Heart right ventricle (tissue), 16 donors: Measurements from ENCODE around the gene BCORL1. TPM values are rescaled to one million over a fixed set of nuclear protein-coding genes. Genes with fewer than 3 reads are reported as not detected.
A peak's percentile ranks its signal among the peaks of the same experiment; 100 is the strongest.

Source experiments
- ATAC-seq, 8 donors: fragments of 200-7000 bp; cut with Tn5 transposase; one replicate each; pipeline ENCODE4 v1.9.1; 2020; ENCODE audit warnings: mild to moderate bottlenecking in 8 of 8, moderate library complexity in 8 of 8, moderate number of reproducible peaks in 1 of 8
- DNase-seq, 2 donors: peaks; one replicate each; pipeline ENCODE4 v3.0.0-alpha.2; 2020
- H3K27ac ChIP-seq, 10 donors: fragments of 200-600 bp; sonication (generic) in 2 of 10; one replicate each; pipeline versions ENCODE4 v1.5.0 to v1.8.0; 2020 to 2022; ENCODE audit warnings: mild to moderate bottlenecking in 3 of 10
- H3K27me3 ChIP-seq, 7 donors: fragments of 200-600 bp; one replicate each; pipeline ENCODE4 v1.8.0; 2021 to 2022; ENCODE audit warnings: mild to moderate bottlenecking in 2 of 7
- H3K36me3 ChIP-seq, 9 donors: fragments of 200-600 bp; sonication (generic) in 1 of 9; one replicate each; pipeline versions ENCODE4 v1.5.0 to v1.8.0; 2020 to 2022; ENCODE audit warnings: mild to moderate bottlenecking in 2 of 9
- H3K4me1 ChIP-seq, 9 donors: fragments of 200-600 bp; sonication (generic) in 1 of 9; one replicate each; pipeline versions ENCODE4 v1.5.0 to v1.8.0; 2020 to 2022; ENCODE audit warnings: mild to moderate bottlenecking in 4 of 9
- H3K4me3 ChIP-seq, 10 donors: fragments of 200-600 bp; sonication (generic) in 2 of 10; one replicate each; pipeline versions ENCODE4 v1.5.0 to v1.8.0; 2020 to 2022; ENCODE audit warnings: mild to moderate bottlenecking in 7 of 10, moderate library complexity in 2 of 10
- H3K9me3 ChIP-seq, 11 donors: fragments of 200-600 bp in 10 of 11; sonication (generic) in 2 of 11; one replicate each; pipeline versions ENCODE4 v1.5.0 to v1.8.0; 2013 to 2022; ENCODE audit warnings: mild to moderate bottlenecking in 2 of 11, control low read depth in 1 of 11, moderate library complexity in 1 of 11
- WGBS, 2 donors: extraction: QIAGEN DNeasy Blood & Tissue Kit; methylation state at CpG; one replicate each; pipeline ENCODE4 v1.1.7; 2013; ENCODE audit warnings: inconsistent platforms in 1 of 2; 5-methylcytosine and 5-hydroxymethylcytosine counted together
- intact Hi-C, 10 donors: fragments of 100-400 bp; cut with DNase I; formaldehyde crosslinking; loops; one replicate each; pipeline versions ENCODE4 v1.11.1 to v1.14.2; 2022
- polyA plus RNA-seq, 2 donors: library from polyadenylated mRNA; stranded (reverse); fragments of 200-250 nt; gene quantifications; one replicate each; pipeline ENCODE4 v1.2.3, GENCODE V29; 2013
- total RNA-seq, 10 donors: library from RNA; stranded (reverse); fragmentation: NEBNext Ultra II Directional in 3 of 10; extraction: Animal tissue kit (Norgen Biotek cat#: 25700) in 3 of 10; gene quantifications; one replicate each; pipeline versions ENCODE4 v1.2.1 to v1.2.4, GENCODE V29; 2021 to 2023
- TF ChIP-seq, protein P1 (sequence below), 9 donors: fragments of 200-600 bp; sonication (generic) in 2 of 9; IDR thresholded peaks; one replicate each; pipeline versions ENCODE4 v1.5.0 to v1.8.0; 2021 to 2022; ENCODE audit warnings: antibody characterized with exemption in 9 of 9, mild to moderate bottlenecking in 5 of 9, moderate library complexity in 1 of 9
- donor health status: Arrhythmogenic right ventricular cardiomyopathy.
- donor health status: ischemic (EF 13 %, LVEDD 7.1; RV severe dilation, severe dysfunction).
- donor health status: healthy with polysubstance abuse.
- donor health status: DM: no; HTN: yes; CAD: no.
- donor health status: DM: no; HTN: no; CAD: no.
- donor health status: ischemic (EF 25% LVEDD 6.9; RV normal size, moderate dysfunction).
- donor health status: ischemic (EF 25% LVEDD 5.7; RV mildly dilated, moderate dysfunction).
- donor health status: healthy.
- donor health status: DM: yes; HTN: yes; CAD: no.
- donor health status: Ischemic cardiomyopathy.
- donor health status: ischemic (EF 35%, LVEDD 5.7; RV mildly dilated, moderate dysfunction).
- donor health status: nonischemic (EF 11% LVEDD 7.7; RV severe dilation, severe dysfunction).
- donor health status: DM: yes; HTN: yes; CAD: no.
- donor health status: PGD.
- donor health status: ischemic (EF 29% LVEDD 5.4; RV normal size, mild dysfunction).
- donor health status: nonischemic (EF 23%, LVEDD 6.1; RV moderate dilation, normal function).

Gene BCORL1
- total and polyA plus RNA-seq, 12 donors = 2.1 to 12.8 (median 7.8) TPM

DNA sequence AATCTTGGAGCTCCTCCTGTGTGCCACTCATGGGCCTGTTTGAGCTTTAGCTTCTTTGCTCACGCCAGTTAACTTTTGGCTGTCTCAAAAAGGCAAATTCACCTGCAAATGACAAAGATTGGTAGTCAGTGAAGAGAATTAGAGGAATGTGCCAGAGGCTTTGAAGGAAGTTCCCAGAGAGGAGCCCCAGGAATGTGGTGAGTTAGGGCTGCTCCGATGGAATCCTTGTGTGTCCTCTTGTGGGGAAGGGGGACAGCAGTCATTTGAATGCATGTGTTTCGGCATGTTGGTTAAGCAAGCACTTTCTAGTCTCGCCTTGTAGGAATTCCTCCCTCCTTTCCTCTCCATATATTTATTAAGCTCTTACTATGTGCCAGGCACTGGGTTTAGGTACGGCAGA, 65.0 kb downstream of the BCORL1 start:
- peaks cover 0 to 4% (median 0%) of the 10 kb centered on the region in 11 donors for H3K9me3 ChIP-seq
- intact Hi-C loops = no loop called here
- DNase-seq (no peak), ATAC-seq (no peak)
- 93 to 96% methylated on average over 5 of the region's 5 CpGs for WGBS, 2 donors
- no peak overlapping the region for H3K4me3 ChIP-seq
- H3K4me1 ChIP-seq = no peaks in the 10 kb centered on the region
- H3K36me3 ChIP-seq = peaks cover 0 to 92% (median 8%) of the 10 kb centered on the region in 9 donors
- no peaks in the 10 kb centered on the region for H3K27me3 ChIP-seq
- TF ChIP-seq, protein P1, sequence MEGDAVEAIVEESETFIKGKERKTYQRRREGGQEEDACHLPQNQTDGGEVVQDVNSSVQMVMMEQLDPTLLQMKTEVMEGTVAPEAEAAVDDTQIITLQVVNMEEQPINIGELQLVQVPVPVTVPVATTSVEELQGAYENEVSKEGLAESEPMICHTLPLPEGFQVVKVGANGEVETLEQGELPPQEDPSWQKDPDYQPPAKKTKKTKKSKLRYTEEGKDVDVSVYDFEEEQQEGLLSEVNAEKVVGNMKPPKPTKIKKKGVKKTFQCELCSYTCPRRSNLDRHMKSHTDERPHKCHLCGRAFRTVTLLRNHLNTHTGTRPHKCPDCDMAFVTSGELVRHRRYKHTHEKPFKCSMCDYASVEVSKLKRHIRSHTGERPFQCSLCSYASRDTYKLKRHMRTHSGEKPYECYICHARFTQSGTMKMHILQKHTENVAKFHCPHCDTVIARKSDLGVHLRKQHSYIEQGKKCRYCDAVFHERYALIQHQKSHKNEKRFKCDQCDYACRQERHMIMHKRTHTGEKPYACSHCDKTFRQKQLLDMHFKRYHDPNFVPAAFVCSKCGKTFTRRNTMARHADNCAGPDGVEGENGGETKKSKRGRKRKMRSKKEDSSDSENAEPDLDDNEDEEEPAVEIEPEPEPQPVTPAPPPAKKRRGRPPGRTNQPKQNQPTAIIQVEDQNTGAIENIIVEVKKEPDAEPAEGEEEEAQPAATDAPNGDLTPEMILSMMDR (IDR thresholded peaks at IDR 0.05) = no peak
- no peak overlapping the region for H3K27ac ChIP-seq

DNA sequence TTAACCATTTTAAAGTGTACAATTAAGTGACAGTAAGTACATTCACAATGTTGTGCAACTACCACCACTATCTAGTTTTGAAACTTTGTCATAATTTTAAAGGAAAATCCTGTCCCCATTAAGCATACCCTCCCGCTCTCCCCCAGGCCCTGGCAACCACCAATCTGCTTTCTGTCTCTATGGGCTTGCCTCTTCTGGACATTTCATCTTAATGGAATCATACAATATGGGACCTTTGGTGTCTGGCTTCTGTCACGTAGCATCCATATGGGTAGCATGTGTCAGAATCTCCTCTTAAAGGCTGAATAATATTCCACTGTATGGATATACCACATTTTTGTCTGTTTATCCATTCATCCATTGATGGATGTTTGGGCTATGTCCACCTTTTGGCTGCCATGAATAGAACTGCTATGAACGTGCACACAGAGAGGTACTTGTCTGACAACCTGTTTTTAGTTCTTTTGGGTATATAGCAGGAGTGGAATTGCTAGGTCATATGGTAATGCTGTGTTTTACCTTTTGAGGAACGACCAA, 66.3 kb downstream of the BCORL1 start:
- no peak overlapping the region for H3K27ac ChIP-seq
- H3K4me3 ChIP-seq = no peak overlapping the region
- ATAC-seq = no peak
- no peaks in the 10 kb centered on the region for H3K27me3 ChIP-seq
- peaks cover 0 to 97% (median 9%) of the 10 kb centered on the region in 9 donors for H3K36me3 ChIP-seq
- TF ChIP-seq, protein P1 (IDR thresholded peaks at IDR 0.05) = no peak
- DNase-seq = no peak
- intact Hi-C loops = no loop called here
- WGBS, 2 donors = 96 to 97% methylated on average over 4 of the region's 4 CpGs
- peaks cover 0 to 4% (median 0%) of the 10 kb centered on the region in 11 donors for H3K9me3 ChIP-seq
- H3K4me1 ChIP-seq = no peaks in the 10 kb centered on the region

DNA sequence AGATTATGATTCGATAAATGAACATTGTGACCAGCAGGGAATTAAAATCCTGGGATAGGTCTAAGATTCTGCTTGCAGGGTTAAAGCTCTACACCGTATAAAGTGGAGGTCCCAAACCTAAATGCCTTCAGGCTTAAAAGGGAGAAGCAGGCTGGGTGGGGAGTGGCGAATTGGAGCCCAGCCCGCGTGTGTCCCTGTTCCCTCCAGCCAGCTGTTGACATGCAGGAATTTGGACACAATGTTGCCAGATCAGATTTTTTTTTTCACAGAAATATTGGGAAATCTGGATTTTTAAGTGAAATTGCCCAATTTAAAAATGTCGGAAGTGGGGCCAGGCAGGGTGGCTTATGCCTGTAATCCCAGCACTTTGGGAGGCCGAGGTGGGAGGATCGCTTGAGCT, 67.4 kb downstream of the BCORL1 start:
- Histone ChIP-seq H3K9me3 (peaks cover 0 to 4% (median 0%) of the 10 kb centered on the region in 11 donors), H3K27ac (no peak overlapping the region), H3K4me1 (no peaks in the 10 kb centered on the region), H3K36me3 (peaks cover 0 to 91% (median 9%) of the 10 kb centered on the region in 9 donors), H3K4me3 (no peak overlapping the region), H3K27me3 (no peaks in the 10 kb centered on the region)
- TF ChIP-seq, protein P1 (IDR thresholded peaks at IDR 0.05) = no peak
- WGBS, 2 donors = 78 to 86% methylated on average over 8 of the region's 8 CpGs
- DNase-seq = no peak
- intact Hi-C loops = loop anchor here in 2 of 10 donors (10.0 kb wide), 2 partner anchors 125 to 445 kb away; no protein-coding TSS in a partner anchor
- ATAC-seq = peak in 1 of 8 donors; percentile 66

DNA sequence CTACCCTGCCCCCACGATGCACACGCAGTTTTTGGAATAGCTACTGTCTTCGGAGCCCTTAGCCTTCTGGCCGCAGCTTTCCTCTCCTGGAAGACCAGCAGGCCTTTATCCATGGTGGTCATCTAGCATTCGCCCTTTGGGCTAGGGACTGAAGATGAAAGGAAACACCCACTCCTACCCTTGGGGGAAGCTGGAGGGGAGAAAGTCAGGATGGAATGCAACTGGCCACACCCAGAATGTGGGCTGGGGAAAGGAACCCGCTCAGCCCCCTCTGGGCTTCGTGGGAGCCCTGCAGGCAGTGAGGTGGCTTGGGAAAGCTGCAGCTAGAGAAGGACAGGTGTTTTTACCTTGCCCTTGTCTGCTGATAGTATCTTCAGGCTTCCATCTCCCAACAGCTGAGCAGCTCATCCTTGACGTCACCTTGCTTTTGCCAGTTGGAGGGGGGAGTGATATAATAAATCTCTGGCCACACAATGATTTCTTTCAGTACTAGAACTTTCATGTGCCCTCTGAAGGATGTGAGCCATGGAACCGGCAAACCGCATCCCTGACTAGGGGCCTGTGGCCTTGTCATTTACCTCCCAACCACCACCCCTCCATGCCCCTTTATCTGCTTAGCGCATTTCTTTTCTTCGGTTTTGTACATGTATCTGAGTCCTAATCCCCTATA, 68.9 kb downstream of the BCORL1 start:
- Histone ChIP-seq H3K27ac (no peak overlapping the region), H3K36me3 (peaks cover 0 to 88% (median 9%) of the 10 kb centered on the region in 9 donors), H3K9me3 (peaks cover 0 to 4% (median 0%) of the 10 kb centered on the region in 11 donors), H3K4me1 (no peaks in the 10 kb centered on the region), H3K4me3 (no peak overlapping the region), H3K27me3 (no peaks in the 10 kb centered on the region)
- DNase-seq = no peak
- intact Hi-C loops = loop anchor here in 2 of 10 donors (10.0 kb wide), 2 partner anchors 127 to 447 kb away; no protein-coding TSS in a partner anchor
- WGBS, 2 donors = 87 to 93% methylated on average over 12 of the region's 12 CpGs
- TF ChIP-seq, protein P1 (IDR thresholded peaks at IDR 0.05) = no peak
- ATAC-seq = no peak
